SIG-M5 (cell line): ENCODE measurements around the gene CHTF18.

ENCODE experiments used
- DNase-seq: peaks from one replicate; lab custom pipeline; 2025; lab: John Stamatoyannopoulos, UW

CHTF18 gene

GRCh38 chr16:794091-794822, 5.8 kb downstream of the CHTF18 start:
- no peak for DNase-seq

DNA sequence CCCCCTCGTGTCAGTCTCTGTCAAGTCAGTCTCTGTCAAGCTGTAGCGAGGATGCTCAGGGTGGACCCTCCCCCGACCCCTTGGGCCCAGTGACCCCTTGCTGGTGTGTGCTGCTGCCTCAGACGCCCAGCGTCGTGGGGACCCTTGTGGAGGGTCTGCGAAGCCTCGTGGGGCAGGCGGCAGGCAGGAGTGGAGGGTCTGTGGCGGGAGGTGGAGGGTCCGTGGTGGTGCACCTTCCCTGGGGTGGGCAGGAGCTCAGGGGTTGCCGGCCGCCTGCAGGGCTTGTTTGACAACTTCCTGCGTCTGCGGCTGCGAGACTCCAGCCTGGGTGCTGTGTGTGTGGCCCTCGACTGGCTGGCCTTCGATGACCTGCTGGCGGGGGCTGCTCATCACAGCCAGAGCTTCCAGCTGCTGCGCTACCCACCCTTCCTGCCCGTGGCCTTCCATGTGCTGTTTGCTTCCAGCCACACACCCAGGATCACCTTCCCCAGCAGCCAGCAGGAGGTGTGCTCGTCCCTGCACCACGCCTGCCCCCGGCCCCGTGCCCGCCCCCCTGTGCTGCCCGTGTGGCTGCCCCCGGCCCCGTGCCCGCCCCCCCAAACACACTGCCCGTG, 6.5 kb downstream of the CHTF18 start:
- no peak for DNase-seq

GRCh38 chr16:795580-796229, 7.3 kb downstream of the CHTF18 start:
- DNase-seq: no peak

- no peak for DNase-seq
These were observed 8.1 kb downstream of the CHTF18 start for GRCh38 chr16:796296-797119.

GRCh38 chr16:797120-797420, 8.7 kb downstream of the CHTF18 start:
- no peak for DNase-seq

DNA sequence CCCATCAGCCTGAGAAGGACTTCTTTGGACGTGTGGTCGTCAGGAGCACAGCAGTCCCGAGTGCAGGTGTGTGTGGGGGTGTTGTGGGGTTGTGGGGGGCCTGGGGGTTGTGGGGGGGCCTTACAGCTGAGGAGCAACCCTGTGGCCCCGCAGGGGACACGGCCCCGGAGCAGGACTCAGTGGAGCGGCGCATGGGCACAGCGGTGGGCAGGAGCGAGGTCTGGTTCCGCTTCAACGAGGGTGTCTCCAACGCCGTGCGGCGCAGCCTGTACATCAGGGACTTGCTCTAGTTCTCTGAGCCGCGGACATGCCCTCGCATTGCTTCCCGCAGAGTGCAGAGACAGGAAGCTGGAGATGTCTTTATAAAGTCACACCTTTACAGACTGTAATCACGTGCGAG, 9.3 kb downstream of the CHTF18 start:
- DNase-seq: no peak

- no peak for DNase-seq
These were observed 10.2 kb downstream of the CHTF18 start for GRCh38 chr16:798666-799065.

DNA sequence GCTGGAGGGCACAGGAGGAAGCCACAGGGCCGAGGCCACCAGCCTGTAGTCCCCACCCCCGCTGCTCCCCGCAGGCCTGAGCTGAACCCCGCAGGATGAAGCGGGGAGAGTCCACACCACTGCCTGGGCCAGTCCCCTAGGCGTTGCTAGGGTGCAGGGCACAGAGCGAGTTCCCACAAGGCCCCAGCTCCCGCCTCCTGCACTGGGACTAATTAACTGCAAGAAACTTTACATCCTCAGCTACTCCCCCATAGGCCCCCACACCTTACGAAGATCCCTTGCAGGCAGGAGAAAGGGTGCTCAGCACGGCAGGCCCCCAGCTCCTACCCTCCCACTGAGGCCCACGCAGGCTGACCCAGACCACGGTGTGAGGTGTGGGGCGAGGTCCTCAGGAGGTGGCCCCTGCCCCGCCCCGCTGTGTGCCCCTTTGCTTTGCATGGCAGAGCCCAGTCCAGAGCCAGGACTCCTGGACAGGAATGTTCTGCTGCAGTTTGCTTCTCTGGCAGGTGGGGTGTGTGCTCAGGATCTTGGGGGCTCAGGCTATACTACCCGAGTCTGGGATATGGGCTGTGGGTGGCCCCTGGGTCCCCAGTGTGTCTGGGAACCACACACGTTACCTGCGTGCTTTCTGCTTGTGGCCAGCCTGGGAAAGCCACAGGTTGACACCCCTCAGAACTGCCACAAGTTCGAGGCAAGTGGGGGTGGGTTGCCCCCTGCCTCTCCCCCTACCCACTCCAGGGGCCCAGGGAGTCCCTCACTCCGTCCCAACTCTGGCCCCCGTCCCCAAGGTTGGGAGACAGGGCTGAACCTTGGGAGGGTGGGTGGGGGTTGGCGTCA, 10.9 kb downstream of the CHTF18 start:
- no peak for DNase-seq

DNA sequence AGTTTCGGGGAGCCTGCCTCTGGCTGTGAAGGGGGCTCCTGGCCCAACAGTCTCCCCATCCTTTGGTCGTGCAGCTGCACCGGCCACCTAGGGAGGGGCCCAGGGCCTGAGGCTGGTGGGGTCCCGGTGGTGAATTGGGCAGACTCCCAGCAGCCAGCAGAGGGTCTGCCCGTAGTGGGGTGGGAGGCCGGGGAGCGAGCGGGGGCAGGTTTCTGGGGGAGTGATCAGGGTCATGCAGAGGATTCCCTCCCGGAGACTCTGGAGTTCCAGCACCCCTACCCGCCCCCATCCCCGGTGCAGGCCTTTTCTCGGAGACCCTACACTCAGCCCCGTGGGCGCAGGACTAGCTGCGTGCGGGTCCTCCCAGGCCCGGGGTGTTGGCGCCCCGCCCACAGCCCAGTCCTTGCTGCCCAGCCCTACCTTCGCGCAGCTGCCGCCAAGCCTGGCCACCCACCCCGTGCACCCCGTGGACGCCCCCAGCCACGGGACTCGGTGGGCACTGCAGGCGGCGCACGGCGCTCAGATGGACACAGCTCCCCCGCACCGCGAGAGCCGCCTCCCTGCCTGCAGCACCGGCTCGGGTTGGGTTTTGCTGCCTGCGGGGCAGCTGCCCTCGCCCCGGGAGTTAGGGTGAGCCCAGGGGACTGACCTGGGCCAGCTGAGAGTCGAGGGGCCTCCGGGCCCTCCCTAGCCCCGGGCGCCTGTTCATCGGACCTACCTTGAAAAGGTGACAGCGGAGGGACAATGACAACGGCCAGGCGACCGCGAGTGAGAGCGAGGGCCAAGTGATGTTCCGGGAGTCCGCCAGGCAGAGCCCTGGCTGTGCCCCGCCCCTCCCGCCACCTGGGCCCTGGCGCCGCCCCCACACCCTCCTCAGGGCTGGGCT, 11.8 kb downstream of the CHTF18 start, which contains the start of gene GNG13:
TSS of gene GNG13 (minus strand) at position 787 of the 886 bp plus-strand sequence. CDS start 1,657 bp downstream, outside the sequence.
- no peak for DNase-seq

- no peak for DNase-seq
These were observed 12.6 kb downstream of the CHTF18 start for GRCh38 chr16:800834-801511.

- DNase-seq: no peak
These were observed 13.4 kb downstream of the CHTF18 start for GRCh38 chr16:801584-802363.

GRCh38 chr16:802461-802860, 14.0 kb downstream of the CHTF18 start:
- DNase-seq: no peak

DNA sequence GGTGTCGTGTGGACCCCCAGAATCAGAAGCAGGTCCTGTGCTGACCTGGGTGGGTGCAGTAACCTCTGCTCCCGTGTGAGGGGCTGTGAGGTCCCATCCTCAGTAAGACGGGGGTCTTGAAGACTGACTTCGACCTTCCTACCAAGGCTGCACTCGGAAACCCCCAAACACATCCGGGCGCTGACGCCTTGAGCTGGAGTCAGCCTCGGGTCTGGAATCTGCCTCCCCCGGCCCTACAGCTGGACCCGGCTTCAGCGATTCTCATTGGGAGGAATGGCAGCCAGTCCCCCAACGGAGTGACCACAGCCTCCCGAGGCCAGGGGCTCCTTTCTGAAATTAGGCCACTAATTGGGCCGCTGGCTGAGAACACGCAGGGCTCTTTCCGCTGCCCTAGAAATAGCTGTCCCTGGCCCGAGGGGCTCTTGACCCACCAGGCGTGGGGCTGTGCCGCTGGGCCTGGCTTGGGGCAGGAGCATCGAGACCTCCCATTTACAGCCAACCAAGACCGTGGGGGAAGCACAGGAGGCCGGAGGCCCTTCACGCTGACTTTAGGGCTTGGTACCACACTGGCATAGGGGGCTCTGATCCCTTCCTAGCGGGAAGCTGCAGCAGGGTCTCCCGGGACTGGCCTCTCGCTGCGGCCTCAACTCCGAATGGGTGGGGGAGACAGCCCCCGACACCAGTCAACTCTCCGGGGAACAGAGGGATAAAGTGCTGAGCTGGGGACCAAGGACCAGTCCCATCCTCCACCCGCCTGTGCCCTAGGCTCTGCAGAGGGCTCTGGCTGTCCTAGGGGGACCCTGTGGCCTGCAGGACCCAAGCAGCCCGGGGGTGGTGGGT, 14.7 kb downstream of the CHTF18 start:
- no peak for DNase-seq

- no peak for DNase-seq
These were observed 15.3 kb downstream of the CHTF18 start for GRCh38 chr16:803754-804080.

DNA sequence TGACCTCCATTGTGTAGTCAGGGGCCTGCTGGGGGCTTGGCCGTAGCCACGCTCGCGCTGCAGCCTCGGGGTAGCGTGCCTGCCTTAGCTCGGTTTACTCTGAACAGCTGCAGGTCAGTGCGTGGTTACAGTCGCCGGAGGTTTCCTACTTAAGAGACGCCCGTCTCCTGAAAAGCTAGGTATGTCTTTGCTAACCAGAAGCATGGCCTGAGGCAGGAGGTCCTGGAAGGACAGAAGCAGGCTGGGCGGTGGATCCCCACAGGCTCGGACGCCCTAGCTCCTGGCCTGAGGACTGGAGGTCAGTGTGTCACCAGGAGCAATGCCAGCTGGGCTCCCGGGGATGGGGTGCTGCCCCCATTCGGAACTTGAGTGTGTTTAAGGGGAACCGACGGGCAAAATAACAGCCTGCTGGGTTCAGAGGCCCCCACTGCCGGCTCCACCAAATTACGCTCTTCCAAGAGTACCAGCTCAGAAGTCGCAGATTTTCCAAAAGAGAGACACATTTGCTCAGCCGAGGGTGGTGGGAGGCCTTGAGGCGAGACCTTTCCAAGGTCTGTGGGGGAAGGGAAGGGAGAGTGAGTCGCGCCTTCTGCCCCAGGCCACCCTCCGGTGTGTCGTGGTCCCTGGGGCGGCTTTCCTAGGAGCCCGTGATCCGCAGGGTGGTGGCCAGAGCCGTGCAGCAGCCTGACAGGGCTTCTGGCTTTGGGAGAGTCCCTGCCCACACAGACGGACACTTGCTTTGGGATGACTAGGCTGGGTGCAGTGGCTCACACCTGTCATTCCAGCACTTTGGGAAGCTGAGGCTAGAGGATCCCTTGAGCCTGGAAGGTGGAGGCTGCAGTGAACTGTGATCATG, 16.0 kb downstream of the CHTF18 start:
- no peak for DNase-seq

DNA sequence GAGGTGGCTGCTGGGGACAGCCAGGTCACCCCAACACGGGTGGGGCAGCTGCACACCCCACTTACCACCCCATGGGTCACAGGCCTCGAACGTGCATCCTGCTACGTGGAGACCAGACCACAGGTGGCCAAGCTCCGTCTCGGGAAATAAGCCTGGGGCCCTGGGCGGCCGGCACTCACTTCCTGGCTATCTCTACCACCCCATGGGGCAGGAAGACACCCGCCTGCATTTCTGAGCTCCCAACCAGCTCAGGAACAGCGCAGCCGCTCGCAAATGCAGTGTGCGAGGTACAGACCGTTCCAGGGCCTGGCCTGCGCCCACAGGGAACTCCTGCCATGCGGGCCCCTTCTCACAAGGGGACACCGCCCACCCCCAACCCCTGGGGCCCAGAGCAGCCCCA, 17.1 kb downstream of the CHTF18 start:
- DNase-seq: no peak

- peak; percentile 51 for DNase-seq
These were observed 19.1 kb downstream of the CHTF18 start for GRCh38 chr16:807347-808084.
